NCI-H510A treated with DMSO at 0.1 percent for 48 hours (cell line): ENCODE measurements around the gene CYGB.

Source experiments
- DNase-seq: peaks from one replicate; lab custom pipeline; 2025; lab: John Stamatoyannopoulos, UW

Gene CYGB

GRCh38 chr17:76537578-76538280 is at the start of gene CYGB:
TSS of gene CYGB (minus strand) at chr17:76537709. CDS start at chr17:76537542, 167 bp downstream.
- DNase-seq = no peak

- DNase-seq = peak; percentile 85
Measured at GRCh38 chr17:76586741-76587487, 49.4 kb upstream of the CYGB start.

GRCh38 chr17:76585649-76586593 is 48.4 kb upstream of the CYGB start, which contains the start of gene ST6GALNAC2:
TSS of gene ST6GALNAC2 (minus strand) at chr17:76585860. CDS start at chr17:76585808, 52 bp downstream.
- peak; percentile 70 for DNase-seq

- no peak for DNase-seq
Measured at GRCh38 chr17:76585033-76585648, 47.6 kb upstream of the CYGB start.

- DNase-seq = no peak
Measured at GRCh38 chr17:76584427-76585032, 47.0 kb upstream of the CYGB start.

- no peak for DNase-seq
Measured at GRCh38 chr17:76582660-76583059, 45.2 kb upstream of the CYGB start.

GRCh38 chr17:76581515-76581914 is 44.0 kb upstream of the CYGB start:
- no peak for DNase-seq

GRCh38 chr17:76579281-76579680 is 41.8 kb upstream of the CYGB start:
- no peak for DNase-seq

- DNase-seq = no peak
Measured at GRCh38 chr17:76578376-76578775, 40.9 kb upstream of the CYGB start.

GRCh38 chr17:76577876-76578275 is 40.4 kb upstream of the CYGB start:
- DNase-seq = no peak

- DNase-seq = no peak
Measured at GRCh38 chr17:76576189-76576588, 38.7 kb upstream of the CYGB start.

GRCh38 chr17:76575570-76575969 is 38.1 kb upstream of the CYGB start:
- DNase-seq = no peak

- no peak for DNase-seq
Measured at GRCh38 chr17:76574166-76574565, 36.7 kb upstream of the CYGB start.

GRCh38 chr17:76573096-76573495 is 35.6 kb upstream of the CYGB start:
- no peak for DNase-seq

- DNase-seq = no peak
Measured at GRCh38 chr17:76572201-76572910, 34.8 kb upstream of the CYGB start.

- DNase-seq = no peak
Measured at GRCh38 chr17:76570877-76571471, 33.5 kb upstream of the CYGB start.

GRCh38 chr17:76570457-76570856 is 32.9 kb upstream of the CYGB start:
- DNase-seq = no peak

- no peak for DNase-seq
Measured at GRCh38 chr17:76569607-76570279, 32.2 kb upstream of the CYGB start.

- DNase-seq = no peak
Measured at GRCh38 chr17:76568811-76569221, 31.3 kb upstream of the CYGB start.
